Stimulated activated naive B cell treated with anti-CD40 and anti-IgM and Interleukin-4, amounts not matched to agents 10 μg/mL and 1 μg/mL and 100 μg/mL, for 72 hours (primary cell): ENCODE measurements around the gene HIPK1.

Source experiments
- ATAC-seq, 2 donors: fragments of 150-1000 bp; cut with Tn5 transposase; replicated peaks; 2 replicates each; pipeline ENCODE4 v1.10.0; 2021; ENCODE audit warnings: moderate library complexity in 1 of 2
- DNase-seq: peaks from one replicate; pipeline ENCODE4 v3.0.0; 2021
- H3K27ac Mint-ChIP-seq: one replicate; pipeline ENCODE4 v1.8.0; 2022; ENCODE audit warnings: mild to moderate bottlenecking, mixed read lengths
- H3K27me3 Mint-ChIP-seq, 2 donors: one replicate each; pipeline ENCODE4 v1.8.0; 2022; ENCODE audit warnings: mixed read lengths in 2 of 2
- H3K36me3 Mint-ChIP-seq, 2 donors: one replicate each; pipeline ENCODE4 v1.8.0; 2022; ENCODE audit warnings: mixed read lengths in 2 of 2, mild to moderate bottlenecking in 1 of 2
- H3K4me1 Mint-ChIP-seq, 2 donors: one replicate each; pipeline ENCODE4 v1.8.0; 2022; ENCODE audit warnings: mixed read lengths in 2 of 2, mild to moderate bottlenecking in 1 of 2
- H3K4me3 Mint-ChIP-seq, 2 donors: one replicate each; pipeline ENCODE4 v1.8.0; 2022; ENCODE audit warnings: mild to moderate bottlenecking in 2 of 2, mixed read lengths in 2 of 2, moderate library complexity in 1 of 2
- H3K9me3 Mint-ChIP-seq, 2 donors: one replicate each; pipeline ENCODE4 v1.8.0; 2022; ENCODE audit warnings: mixed read lengths in 2 of 2, mild to moderate bottlenecking in 1 of 2

The HIPK1 gene

GRCh38 chr1:113903501-113904292, 25.4 kb upstream of the HIPK1 start:
- H3K9me3 Mint-ChIP-seq, result no peaks in the 10 kb centered on the region
- H3K4me1 Mint-ChIP-seq, result peaks cover 24 to 40% of the 10 kb centered on the region in 2 donors
- peak overlapping the region; percentile 93 to 96 for H3K4me3 Mint-ChIP-seq
- peaks cover 34 to 36% of the 10 kb centered on the region in 2 donors for H3K36me3 Mint-ChIP-seq
- DNase-seq (no peak), ATAC-seq (no peak)
- peak overlapping the region; percentile 93 for H3K27ac Mint-ChIP-seq
- H3K27me3 Mint-ChIP-seq, result no peaks in the 10 kb centered on the region

GRCh38 chr1:113904293-113904673, 24.8 kb upstream of the HIPK1 start:
- no peaks in the 10 kb centered on the region for H3K9me3 Mint-ChIP-seq
- DNase-seq (no peak), ATAC-seq (peak; percentile 41 to 43)
- H3K4me3 Mint-ChIP-seq, result peak overlapping the region; percentile 93 to 96
- H3K4me1 Mint-ChIP-seq, result peaks cover 25 to 40% of the 10 kb centered on the region in 2 donors
- H3K36me3 Mint-ChIP-seq, result peaks cover 32 to 36% of the 10 kb centered on the region in 2 donors
- H3K27ac Mint-ChIP-seq, result peak overlapping the region; percentile 93
- no peaks in the 10 kb centered on the region for H3K27me3 Mint-ChIP-seq

GRCh38 chr1:113904674-113905434, 24.3 kb upstream of the HIPK1 start, which contains the start of the genes AP4B1 and DCLRE1B:
AP4B1 (minus strand) TSS chr1:113904799; CDS start chr1:113904717, 82 bp downstream.
DCLRE1B (plus strand) TSS chr1:113905326; CDS start chr1:113905587, 261 bp downstream.
- Mint-ChIP-seq H3K4me3 (peak within 1 kb of the TSS; percentile 93 to 96), H3K27me3 (no peaks in the 10 kb centered on the region), H3K36me3 (peaks cover 28 to 35% of the 10 kb centered on the region in 2 donors), H3K4me1 (peaks cover 22 to 36% of the 10 kb centered on the region in 2 donors), H3K9me3 (no peaks in the 10 kb centered on the region), H3K27ac (peak within 1 kb of the TSS; percentile 93)
- DNase-seq (peak; percentile 99), ATAC-seq (peak; percentile 91 to 94)

- DNase-seq (peak; percentile 7), ATAC-seq (peak in 1 of 2 donors; percentile 10)
- Mint-ChIP-seq H3K4me1 (peaks cover 21 to 39% of the 10 kb centered on the region in 2 donors), H3K36me3 (peaks cover 28 to 35% of the 10 kb centered on the region in 2 donors), H3K9me3 (no peaks in the 10 kb centered on the region), H3K4me3 (peak overlapping the region; percentile 93 to 96), H3K27me3 (no peaks in the 10 kb centered on the region), H3K27ac (peak overlapping the region; percentile 93)
Measured at GRCh38 chr1:113905435-113905861, 23.7 kb upstream of the HIPK1 start.

- Mint-ChIP-seq H3K4me3 (no peak overlapping the region), H3K9me3 (peaks cover 0 to 2% of the 10 kb centered on the region in 2 donors), H3K36me3 (peaks cover 36 to 53% of the 10 kb centered on the region in 2 donors), H3K27ac (no peak overlapping the region), H3K4me1 (peaks cover 7 to 19% of the 10 kb centered on the region in 2 donors), H3K27me3 (no peaks in the 10 kb centered on the region)
- ATAC-seq, result no peak
- DNase-seq, result no peak
Measured at GRCh38 chr1:113912594-113913311, 16.4 kb upstream of the HIPK1 start.

- no peak for DNase-seq
- no peak for ATAC-seq
- peaks cover 31 to 47% of the 10 kb centered on the region in 2 donors for H3K36me3 Mint-ChIP-seq
- H3K27ac Mint-ChIP-seq, result no peak overlapping the region
- H3K9me3 Mint-ChIP-seq, result peaks cover 0 to 2% of the 10 kb centered on the region in 2 donors
- H3K27me3 Mint-ChIP-seq, result no peaks in the 10 kb centered on the region
- H3K4me3 Mint-ChIP-seq, result no peak overlapping the region
- peaks cover 7 to 19% of the 10 kb centered on the region in 2 donors for H3K4me1 Mint-ChIP-seq
Measured at GRCh38 chr1:113913312-113913668, 15.8 kb upstream of the HIPK1 start.

- no peak overlapping the region for H3K4me3 Mint-ChIP-seq
- H3K9me3 Mint-ChIP-seq, result peaks cover 0 to 2% of the 10 kb centered on the region in 2 donors
- no peak for DNase-seq
- H3K27me3 Mint-ChIP-seq, result no peaks in the 10 kb centered on the region
- no peak overlapping the region for H3K27ac Mint-ChIP-seq
- peaks cover 31 to 42% of the 10 kb centered on the region in 2 donors for H3K36me3 Mint-ChIP-seq
- peaks cover 4 to 19% of the 10 kb centered on the region in 2 donors for H3K4me1 Mint-ChIP-seq
- ATAC-seq, result no peak
Measured at GRCh38 chr1:113913887-113914664, 15.0 kb upstream of the HIPK1 start.

GRCh38 chr1:113916974-113917373, 12.2 kb upstream of the HIPK1 start:
- peaks cover 4 to 13% of the 10 kb centered on the region in 2 donors for H3K4me1 Mint-ChIP-seq
- no peak overlapping the region for H3K4me3 Mint-ChIP-seq
- ATAC-seq, result no peak
- H3K27me3 Mint-ChIP-seq, result no peaks in the 10 kb centered on the region
- H3K36me3 Mint-ChIP-seq, result peaks cover 14 to 17% of the 10 kb centered on the region in 2 donors
- H3K9me3 Mint-ChIP-seq, result peaks cover 0 to 2% of the 10 kb centered on the region in 2 donors
- DNase-seq, result no peak
- no peak overlapping the region for H3K27ac Mint-ChIP-seq

- Mint-ChIP-seq H3K27ac (no peak overlapping the region), H3K9me3 (peaks cover 0 to 2% of the 10 kb centered on the region in 2 donors), H3K36me3 (peaks cover 14 to 16% of the 10 kb centered on the region in 2 donors), H3K4me1 (peaks cover 4 to 13% of the 10 kb centered on the region in 2 donors), H3K4me3 (no peak overlapping the region), H3K27me3 (no peaks in the 10 kb centered on the region)
- DNase-seq, result no peak
- no peak for ATAC-seq
Measured at GRCh38 chr1:113917400-113918082, 11.6 kb upstream of the HIPK1 start.

- Mint-ChIP-seq H3K27ac (no peak overlapping the region), H3K4me3 (no peak overlapping the region), H3K4me1 (peaks cover 4 to 13% of the 10 kb centered on the region in 2 donors), H3K27me3 (no peaks in the 10 kb centered on the region), H3K9me3 (peaks cover 0 to 2% of the 10 kb centered on the region in 2 donors), H3K36me3 (peaks cover 11 to 14% of the 10 kb centered on the region in 2 donors)
- ATAC-seq (no peak), DNase-seq (no peak)
Measured at GRCh38 chr1:113918243-113918642, 10.9 kb upstream of the HIPK1 start.

- Mint-ChIP-seq H3K27ac (peak overlapping the region; percentile 53), H3K4me3 (no peak overlapping the region), H3K36me3 (no peaks in the 10 kb centered on the region), H3K27me3 (no peaks in the 10 kb centered on the region), H3K9me3 (no peaks in the 10 kb centered on the region), H3K4me1 (peaks cover 5 to 7% of the 10 kb centered on the region in 2 donors)
- DNase-seq, result no peak
- ATAC-seq, result no peak
Measured at GRCh38 chr1:113922957-113923356, 6.2 kb upstream of the HIPK1 start.

GRCh38 chr1:113924473-113924872, 4.7 kb upstream of the HIPK1 start:
- ATAC-seq, result no peak
- no peaks in the 10 kb centered on the region for H3K9me3 Mint-ChIP-seq
- no peak overlapping the region for H3K27ac Mint-ChIP-seq
- DNase-seq, result no peak
- H3K27me3 Mint-ChIP-seq, result no peaks in the 10 kb centered on the region
- H3K4me3 Mint-ChIP-seq, result no peak overlapping the region
- peaks cover 12 to 13% of the 10 kb centered on the region in 2 donors for H3K4me1 Mint-ChIP-seq
- no peaks in the 10 kb centered on the region for H3K36me3 Mint-ChIP-seq
